Astrocyte (in vitro differentiated cells and primary cell): ENCODE data around the gene NTRK3.

Experiments
- CTCF ChIP-seq: IDR thresholded peaks from 2 replicates; pipeline ENCODE4 v1.5.1; 2011; ENCODE audit warnings: low read depth, mild to moderate bottlenecking, inconsistent platforms, low read length, moderate library complexity; ENCODE audit not compliant: insufficient read depth
- EZH2 ChIP-seq: IDR thresholded peaks from 2 replicates; pipeline ENCODE4 v1.6.1; 2012; ENCODE audit warnings: mild to moderate bottlenecking, low read length, inconsistent platforms; ENCODE audit not compliant: insufficient read depth

DNA sequence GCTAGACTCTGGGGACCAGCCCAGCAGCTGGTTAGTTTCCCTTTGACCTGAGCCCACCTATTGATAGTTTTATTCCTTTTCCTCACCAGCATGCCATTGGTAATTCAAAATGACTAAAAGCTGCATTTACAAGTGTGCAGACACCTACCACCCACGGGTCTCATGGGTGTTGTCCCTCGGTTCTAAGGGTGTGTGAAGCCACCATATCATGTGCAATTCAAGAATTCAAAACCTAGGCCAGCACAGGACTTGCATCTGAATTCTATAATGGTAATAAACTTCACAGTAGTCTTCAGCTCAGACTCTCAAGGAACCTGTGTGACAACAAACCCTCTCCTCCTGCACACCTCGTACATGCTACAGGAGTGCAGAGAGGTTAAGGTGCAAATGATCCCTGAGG, 55.3 kb downstream of the NTRK3 start:
- no peak for TF ChIP-seq CTCF
- no peak for TF ChIP-seq EZH2
